MM.1S (cell line): ENCODE results near the gene TLCD3B.
"Not testable (repeated sequence)": the region's sequence is repeated elsewhere in the genome, so short reads cannot be mapped to it uniquely, and the experiment has no call there.

ENCODE experiments used
- DNase-seq: peaks from one replicate; pipeline ENCODE4 v3.0.0-alpha.2; 2015
- H2AFZ ChIP-seq: fragments of 300-600 bp; sonication (generic); 2 replicates; pipeline ENCODE4 v1.6.0; 2016; ENCODE audit warnings: antibody characterized with exemption, low read length
- H3F3A ChIP-seq: fragments of 300-600 bp; sonication (generic); 2 replicates; pipeline ENCODE4 v1.6.1; 2016; ENCODE audit warnings: mild to moderate bottlenecking, antibody characterized with exemption, low read length, moderate library complexity, mixed read lengths; ENCODE audit not compliant: insufficient read depth
- H3K27ac ChIP-seq: fragments of 300-600 bp; sonication (generic); 2 replicates; pipeline ENCODE4 v1.5.1; 2016; ENCODE audit warnings: mild to moderate bottlenecking, low read length
- H3K27me3 ChIP-seq: fragments of 300-600 bp; sonication (generic); replicated peaks from 2 replicates; pipeline ENCODE4 v1.6.0; 2016; ENCODE audit warnings: low read length; ENCODE audit not compliant: insufficient read depth
- H3K36me3 ChIP-seq: fragments of 300-600 bp; sonication (generic); replicated peaks from 2 replicates; pipeline ENCODE4 v1.6.1; 2016; ENCODE audit warnings: mild to moderate bottlenecking, low read length, mixed read lengths; ENCODE audit not compliant: insufficient read depth
- H3K4me1 ChIP-seq: fragments of 300-600 bp; sonication (generic); 2 replicates; pipeline ENCODE4 v1.6.1; 2016; ENCODE audit warnings: low read length, mixed read lengths
- H3K4me2 ChIP-seq: fragments of 300-600 bp; sonication (generic); 2 replicates; pipeline ENCODE4 v1.6.0; 2016; ENCODE audit warnings: low read depth, low read length
- H3K4me3 ChIP-seq: fragments of 300-600 bp; sonication (generic); 2 replicates; pipeline ENCODE4 v1.5.1; 2016; ENCODE audit warnings: low read length, mixed read lengths
- H3K79me2 ChIP-seq: fragments of 300-600 bp; sonication (generic); 2 replicates; pipeline ENCODE4 v1.6.1; 2016; ENCODE audit warnings: mixed run types, low read length, mixed read lengths
- H3K9ac ChIP-seq: fragments of 300-600 bp; sonication (generic); 2 replicates; pipeline ENCODE4 v1.6.1; 2016; ENCODE audit warnings: low read length, mixed read lengths
- H3K9me2 ChIP-seq: fragments of 300-600 bp; sonication (generic); replicated peaks from 2 replicates; pipeline ENCODE4 v1.6.1; 2016; ENCODE audit warnings: mild to moderate bottlenecking, low read length, mixed read lengths; ENCODE audit not compliant: insufficient read depth
- H3K9me3 ChIP-seq: fragments of 300-600 bp; sonication (generic); replicated peaks from 2 replicates; pipeline ENCODE4 v1.6.1; 2016; ENCODE audit warnings: mild to moderate bottlenecking, low read length, mixed read lengths; ENCODE audit not compliant: insufficient read depth
- H4K20me1 ChIP-seq: fragments of 300-600 bp; sonication (generic); 2 replicates; pipeline ENCODE4 v1.6.1; 2016; ENCODE audit warnings: mild to moderate bottlenecking, low read length, moderate library complexity, mixed read lengths; ENCODE audit not compliant: insufficient read depth
- EZH2 ChIP-seq: fragments of 300-600 bp; sonication (generic); optimal IDR thresholded peaks from 2 replicates; pipeline ENCODE3; 2017; ENCODE audit warnings: low read depth, mild to moderate bottlenecking, antibody characterized with exemption, low read length, mixed read lengths
- EZH2phosphoT487 ChIP-seq: fragments of 300-600 bp; sonication (generic); IDR thresholded peaks from 2 replicates; pipeline ENCODE4 v1.6.1; 2018; ENCODE audit warnings: antibody characterized with exemption, low read length
- TF ChIP-seq, protein P1 (sequence below): fragments of 300-600 bp; sonication (generic); IDR thresholded peaks from 2 replicates; pipeline ENCODE4 v1.5.1; 2016; ENCODE audit warnings: antibody characterized with exemption, low read length, mixed read lengths

The TLCD3B gene

DNA sequence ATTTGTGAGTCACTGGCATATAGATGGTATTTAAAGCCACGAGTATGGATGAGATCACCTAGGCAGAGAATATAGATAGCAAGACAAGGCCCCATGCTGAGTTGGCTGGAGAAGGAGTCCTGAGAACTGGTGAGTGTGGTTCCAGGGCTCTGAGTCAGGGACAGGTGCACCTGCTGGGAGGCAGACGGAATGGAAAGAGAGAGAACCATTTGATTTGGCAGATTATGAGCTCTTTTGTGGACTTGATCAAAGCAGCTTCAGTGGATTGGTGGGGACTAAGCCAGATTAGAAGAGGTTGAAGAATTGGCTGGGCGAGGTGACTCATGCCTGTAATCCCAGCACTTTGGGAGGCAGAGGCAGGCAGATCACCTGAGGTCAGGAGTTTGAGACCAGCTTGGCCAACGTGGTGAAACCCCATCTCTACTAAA, 12.3 kb downstream of the TLCD3B start:
- Histone ChIP-seq H3K4me1 (no peaks in the 10 kb centered on the region), H3K27ac (no peak overlapping the region), H3K9me3 (no peaks in the 10 kb centered on the region), H3K4me2 (no peak overlapping the region), H2AFZ (no peak overlapping the region), H4K20me1 (no peaks in the 10 kb centered on the region), H3K27me3 (peaks cover 49% of the 10 kb centered on the region), H3K36me3 (no peaks in the 10 kb centered on the region), H3K9me2 (no peaks in the 10 kb centered on the region), H3K79me2 (no peaks in the 10 kb centered on the region), H3K9ac (no peak overlapping the region), H3F3A (no peaks in the 10 kb centered on the region), H3K4me3 (no peak overlapping the region)
- no peak for DNase-seq
- TF ChIP-seq EZH2 (no peak), EZH2phosphoT487 (no peak)
- TF ChIP-seq, protein P1, sequence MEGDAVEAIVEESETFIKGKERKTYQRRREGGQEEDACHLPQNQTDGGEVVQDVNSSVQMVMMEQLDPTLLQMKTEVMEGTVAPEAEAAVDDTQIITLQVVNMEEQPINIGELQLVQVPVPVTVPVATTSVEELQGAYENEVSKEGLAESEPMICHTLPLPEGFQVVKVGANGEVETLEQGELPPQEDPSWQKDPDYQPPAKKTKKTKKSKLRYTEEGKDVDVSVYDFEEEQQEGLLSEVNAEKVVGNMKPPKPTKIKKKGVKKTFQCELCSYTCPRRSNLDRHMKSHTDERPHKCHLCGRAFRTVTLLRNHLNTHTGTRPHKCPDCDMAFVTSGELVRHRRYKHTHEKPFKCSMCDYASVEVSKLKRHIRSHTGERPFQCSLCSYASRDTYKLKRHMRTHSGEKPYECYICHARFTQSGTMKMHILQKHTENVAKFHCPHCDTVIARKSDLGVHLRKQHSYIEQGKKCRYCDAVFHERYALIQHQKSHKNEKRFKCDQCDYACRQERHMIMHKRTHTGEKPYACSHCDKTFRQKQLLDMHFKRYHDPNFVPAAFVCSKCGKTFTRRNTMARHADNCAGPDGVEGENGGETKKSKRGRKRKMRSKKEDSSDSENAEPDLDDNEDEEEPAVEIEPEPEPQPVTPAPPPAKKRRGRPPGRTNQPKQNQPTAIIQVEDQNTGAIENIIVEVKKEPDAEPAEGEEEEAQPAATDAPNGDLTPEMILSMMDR: no peak

DNA sequence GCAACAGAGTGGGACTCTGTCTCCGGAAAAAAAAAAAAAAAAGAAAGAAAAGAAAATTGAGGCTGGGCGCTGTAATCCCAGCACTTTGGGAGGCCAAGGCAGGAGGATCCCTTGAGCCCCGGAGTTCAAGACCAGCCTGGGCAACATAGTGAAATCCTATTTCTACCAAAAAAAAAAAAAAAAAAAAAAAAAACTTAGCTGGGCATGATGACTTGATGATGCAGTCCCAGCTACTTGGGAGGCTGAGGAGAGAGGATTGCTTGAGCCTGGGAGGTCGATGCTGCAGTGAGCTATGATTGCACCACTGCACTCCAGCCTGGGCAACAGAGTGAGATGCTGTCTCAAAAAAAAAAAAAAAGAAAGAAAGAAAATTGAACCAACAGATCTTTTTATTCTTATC, 13.1 kb downstream of the TLCD3B start:
- not testable (repeated sequence) for H3K79me2 ChIP-seq, H3K4me3 ChIP-seq, H3K9ac ChIP-seq, H3K4me2 ChIP-seq, DNase-seq, H3K4me1 ChIP-seq, H2AFZ ChIP-seq, H4K20me1 ChIP-seq, H3K9me2 ChIP-seq, H3K27ac ChIP-seq, H3K9me3 ChIP-seq, H3K36me3 ChIP-seq, H3F3A ChIP-seq
- peaks cover 42% of the 10 kb centered on the region for H3K27me3 ChIP-seq

DNA sequence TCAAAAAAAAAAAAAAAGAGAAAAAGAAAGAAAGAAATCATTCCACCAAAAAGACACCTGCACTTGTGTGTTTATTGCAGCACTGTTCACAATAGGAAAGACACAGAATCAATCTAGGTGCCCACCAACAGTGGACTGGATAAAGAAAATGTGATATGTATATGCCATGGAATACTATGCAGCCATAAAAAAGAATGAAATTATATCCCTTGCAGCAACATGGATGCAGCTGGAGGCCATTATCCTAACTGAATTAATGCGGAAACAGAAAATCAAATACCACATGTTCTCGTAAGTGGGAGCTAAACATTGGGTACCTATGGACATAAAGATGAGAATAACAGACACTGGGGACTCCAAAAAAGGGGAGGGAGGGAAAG, 13.8 kb downstream of the TLCD3B start:
- TF ChIP-seq EZH2phosphoT487: no peak
- TF ChIP-seq EZH2: no peak
- TF ChIP-seq, protein P1: no peak
- no peaks in the 10 kb centered on the region for H3K9me3 ChIP-seq
- no peaks in the 10 kb centered on the region for H3K9me2 ChIP-seq
- no peaks in the 10 kb centered on the region for H3K4me1 ChIP-seq
- no peak overlapping the region for H3K4me2 ChIP-seq
- no peaks in the 10 kb centered on the region for H4K20me1 ChIP-seq
- no peak for DNase-seq
- H3K36me3 ChIP-seq: no peaks in the 10 kb centered on the region
- no peak overlapping the region for H3K9ac ChIP-seq
- H3K4me3 ChIP-seq: no peak overlapping the region
- H3K79me2 ChIP-seq: no peaks in the 10 kb centered on the region
- peaks cover 44% of the 10 kb centered on the region for H3K27me3 ChIP-seq
- no peaks in the 10 kb centered on the region for H3F3A ChIP-seq
- H3K27ac ChIP-seq: no peak overlapping the region
- H2AFZ ChIP-seq: no peak overlapping the region

DNA sequence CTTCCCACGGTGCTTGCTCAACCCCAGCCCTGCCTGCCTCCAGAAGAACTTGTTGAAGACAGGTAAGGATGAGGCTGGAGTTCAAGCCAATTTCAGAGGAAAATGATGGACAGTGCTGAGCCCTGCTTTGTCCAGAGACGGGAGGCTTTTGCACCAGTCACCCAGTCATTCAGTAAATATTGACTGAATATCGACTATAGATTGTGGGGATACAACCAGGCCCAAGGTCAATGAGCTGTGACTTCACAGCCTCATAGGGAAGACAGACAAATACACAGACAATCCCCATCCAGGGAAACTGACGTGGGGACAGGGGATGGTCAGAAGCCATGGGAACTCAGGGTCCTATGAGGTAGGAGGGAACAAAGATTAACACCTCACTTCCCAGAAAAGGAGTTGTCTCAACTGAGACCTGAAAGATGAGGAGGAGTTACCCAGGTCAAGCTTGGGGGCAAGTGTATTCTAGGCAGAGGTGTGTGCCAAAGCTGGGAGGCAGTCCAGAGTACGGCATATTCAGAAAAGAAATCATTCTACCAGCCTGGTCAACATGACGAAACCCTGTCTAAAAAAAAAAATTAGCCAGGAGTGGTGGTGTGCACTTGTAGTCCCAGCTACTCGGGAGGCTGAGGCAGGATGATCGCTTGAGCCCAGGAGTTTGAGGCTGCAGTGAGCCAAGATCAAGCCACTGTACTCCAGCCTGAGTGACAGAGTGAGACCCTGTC, 14.4 kb downstream of the TLCD3B start:
- DNase-seq: no peak
- H3K4me3 ChIP-seq: no peak overlapping the region
- no peaks in the 10 kb centered on the region for H3K4me1 ChIP-seq
- no peak overlapping the region for H3K4me2 ChIP-seq
- H3K27ac ChIP-seq: no peak overlapping the region
- no peaks in the 10 kb centered on the region for H4K20me1 ChIP-seq
- H3K9me2 ChIP-seq: no peaks in the 10 kb centered on the region
- TF ChIP-seq EZH2 (no peak), EZH2phosphoT487 (no peak)
- TF ChIP-seq, protein P1: no peak
- H3K9me3 ChIP-seq: no peaks in the 10 kb centered on the region
- peaks cover 49% of the 10 kb centered on the region for H3K27me3 ChIP-seq
- H3K36me3 ChIP-seq: no peaks in the 10 kb centered on the region
- no peaks in the 10 kb centered on the region for H3K79me2 ChIP-seq
- H3K9ac ChIP-seq: no peak overlapping the region
- no peaks in the 10 kb centered on the region for H3F3A ChIP-seq
- no peak overlapping the region for H2AFZ ChIP-seq

DNA sequence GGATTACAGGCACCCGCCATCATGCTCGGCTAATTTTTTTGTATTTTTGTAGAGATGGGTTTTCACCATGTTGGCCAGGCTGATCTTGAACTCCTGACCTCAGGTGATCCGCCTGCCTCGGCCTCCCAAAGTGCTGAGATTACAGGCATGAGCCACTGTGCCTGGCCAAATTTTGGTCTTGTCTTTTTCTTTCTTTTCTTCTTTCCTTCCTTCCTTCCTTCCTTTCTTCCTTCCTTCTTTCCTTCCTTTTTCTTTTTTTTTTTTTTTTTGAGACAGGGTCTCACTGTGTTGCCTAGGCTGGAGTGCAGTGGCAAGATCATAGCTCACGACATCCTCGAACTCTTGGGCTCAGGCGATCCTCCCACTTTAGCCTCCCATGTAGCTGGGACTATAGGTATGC, 15.6 kb downstream of the TLCD3B start:
- H3K27ac ChIP-seq, H3K36me3 ChIP-seq, H3K79me2 ChIP-seq, H2AFZ ChIP-seq, H3K4me1 ChIP-seq, H3K4me3 ChIP-seq, H3K9me3 ChIP-seq, H3K4me2 ChIP-seq, H3K9me2 ChIP-seq, H3F3A ChIP-seq, H4K20me1 ChIP-seq, DNase-seq, H3K9ac ChIP-seq: not testable (repeated sequence)
- H3K27me3 ChIP-seq: peaks cover 55% of the 10 kb centered on the region

DNA sequence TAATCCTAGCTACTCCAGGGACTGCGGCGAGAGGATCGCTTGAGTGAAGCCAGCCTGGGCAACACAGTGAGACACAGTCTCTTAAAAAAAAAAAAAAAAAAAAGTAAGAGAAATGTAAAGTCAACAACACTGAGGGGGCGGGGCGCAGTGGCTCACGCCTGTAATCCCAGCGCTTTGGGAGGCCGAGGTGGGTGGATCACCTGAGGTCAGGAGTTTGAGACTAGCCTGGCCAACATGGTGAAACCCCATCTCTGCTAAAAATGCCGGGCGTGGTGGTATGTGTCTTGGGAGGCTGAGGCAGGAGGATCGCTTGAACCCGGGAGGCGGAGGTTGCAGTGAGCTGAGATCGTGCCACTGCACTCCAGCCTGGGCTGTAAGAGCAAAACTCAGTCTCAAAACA, 18.5 kb downstream of the TLCD3B start:
- not testable (repeated sequence) for H3K4me3 ChIP-seq, H3K27ac ChIP-seq, H3K36me3 ChIP-seq, H4K20me1 ChIP-seq, H3K4me2 ChIP-seq, DNase-seq, H3F3A ChIP-seq, H3K9me2 ChIP-seq, H3K9ac ChIP-seq, H2AFZ ChIP-seq, H3K4me1 ChIP-seq, H3K9me3 ChIP-seq, H3K79me2 ChIP-seq
- H3K27me3 ChIP-seq: peaks cover 60% of the 10 kb centered on the region
